GM12878 (cell line): Measurements from ENCODE around the gene SSPN. TPM values are rescaled to one million over a fixed set of nuclear protein-coding genes. Genes with fewer than 3 reads are reported as not detected.

Experiments used
- ATAC-seq: fragments of 200-7000 bp; cut with Tn5 transposase; 3 replicates; pipeline ENCODE4 v1.9.1; 2020; ENCODE audit warnings: mild to moderate bottlenecking, moderate library complexity
- BruUV-seq: library from RNA; stranded (reverse); fragments of 400-500 nt; replicated peaks from 2 replicates; lab custom pipeline; 2021; lab: Mats Ljungman, UMichigan
- CTCF ChIA-PET: fragments of 300-600 bp; sonication (Branson Sonifier 250); formaldehyde crosslinking; extraction: SDS; loops from one replicate; lab custom pipeline; 2021; ENCODE audit warnings: inconsistent platforms; lab: Yijun Ruan, JAX
- POLR2A ChIA-PET: fragments of 350-600 bp; formaldehyde crosslinking; extraction: SDS; loops from one replicate; lab custom pipeline; 2021; ENCODE audit warnings: inconsistent platforms; lab: Charles Lee
- RAD21 ChIA-PET: fragments of 300-600 bp; sonication (Branson Sonifier 250); formaldehyde crosslinking; loops from one replicate; lab custom pipeline; 2023; ENCODE audit warnings: antibody characterized with exemption; ENCODE audit not compliant: unreplicated experiment; lab: Charles Lee
- SMC1A ChIA-PET: fragments of 300-600 bp; sonication (Branson Sonifier 250); formaldehyde crosslinking; loops from one replicate; lab custom pipeline; 2023; ENCODE audit not compliant: unreplicated experiment, uncharacterized antibody; lab: Charles Lee
- DNase-seq: peaks from one replicate; pipeline ENCODE4 v3.0.0-alpha.2; 2011; ENCODE audit warnings: low read depth, low spot score
- FAIRE-seq: peaks from 3 replicates; lab custom pipeline; 2011; peaks lifted over from hg19 to GRCh38; lab: Jason Lieb, UNC
- H2AFZ ChIP-seq: 2 replicates; pipeline ENCODE4 v1.6.0; 2011; ENCODE audit warnings: low read depth, low read length, control low read depth; ENCODE audit not compliant: control insufficient read depth
- H3K27ac ChIP-seq: 2 replicates; pipeline ENCODE4 v1.5.1; 2011; ENCODE audit warnings: control low read depth; ENCODE audit not compliant: control insufficient read depth, insufficient read depth
- H3K27me3 ChIP-seq, 2 experiments: replicated peaks in 1 of 2; 2 replicates each; pipeline versions ENCODE4 v1.6.0 to v1.6.1; 2011; ENCODE audit warnings: low read length in 1 of 2; ENCODE audit not compliant: control insufficient read depth in 2 of 2, insufficient read depth in 2 of 2
- H3K36me3 ChIP-seq, 2 experiments: 2 replicates each; pipeline ENCODE4 v1.5.1; 2011; ENCODE audit warnings: low read length in 1 of 2; ENCODE audit not compliant: control insufficient read depth in 2 of 2, insufficient read depth in 2 of 2
- H3K4me1 ChIP-seq: 2 replicates; pipeline ENCODE4 v1.6.1; 2011; ENCODE audit warnings: mild to moderate bottlenecking, low read length, moderate library complexity, mixed read lengths; ENCODE audit not compliant: control insufficient read depth, insufficient read depth
- H3K4me2 ChIP-seq: 2 replicates; pipeline ENCODE4 v1.6.0; 2011; ENCODE audit warnings: control low read depth; ENCODE audit not compliant: control insufficient read depth, insufficient read depth
- H3K4me3 ChIP-seq: fragments of 200-600 bp; sonication (generic); 2 replicates; pipeline ENCODE4 v1.5.1; 2016
- H3K79me2 ChIP-seq: 2 replicates; pipeline ENCODE4 v1.6.0; 2011; ENCODE audit warnings: low read length; ENCODE audit not compliant: control insufficient read depth, insufficient read depth
- H3K9ac ChIP-seq: 2 replicates; pipeline ENCODE4 v1.8.0; 2011; ENCODE audit warnings: low read length, control low read depth, mixed read lengths; ENCODE audit not compliant: control insufficient read depth, insufficient read depth
- H3K9me3 ChIP-seq: replicated peaks from 3 replicates; pipeline ENCODE4 v1.5.1; 2011; ENCODE audit warnings: mild to moderate bottlenecking, low read length; ENCODE audit not compliant: control insufficient read depth, insufficient read depth
- H4K20me1 ChIP-seq: 2 replicates; pipeline ENCODE4 v1.6.0; 2011; ENCODE audit not compliant: control insufficient read depth, insufficient read depth
- IKZF1 ChIP-seq: fragments of 450-650 bp; conservative IDR thresholded peaks from 2 replicates; pipeline ENCODE4 v1.6.1; 2017; ENCODE audit warnings: antibody characterized with exemption, mild to moderate bottlenecking
- KDM1A ChIP-seq: fragments of 200-600 bp; sonication (generic); IDR thresholded peaks from 2 replicates; pipeline ENCODE4 v1.6.1; 2016; ENCODE audit warnings: borderline replicate concordance
- POLR2AphosphoS2 ChIP-seq: IDR thresholded peaks from 2 replicates; pipeline ENCODE4 v1.6.1; 2011; ENCODE audit warnings: low read depth, mild to moderate bottlenecking, low read length, improper control_type of control experiment, moderate library complexity
- SMC3 ChIP-seq: IDR thresholded peaks from 2 replicates; pipeline ENCODE4 v1.6.1; 2011; ENCODE audit warnings: low read length, improper control_type of control experiment, borderline replicate concordance
- TAF1 ChIP-seq: IDR thresholded peaks from 2 replicates; pipeline ENCODE4 v1.6.1; 2011; ENCODE audit warnings: mild to moderate bottlenecking, low read depth, low read length, borderline replicate concordance
- ZNF274 ChIP-seq: IDR thresholded peaks from one replicate; pipeline ENCODE4 v1.8.0; 2011; ENCODE audit not compliant: insufficient read length, insufficient read depth
- ZSCAN29 ChIP-seq: fragments of 450-650 bp; IDR thresholded peaks from 2 replicates; pipeline ENCODE4 v1.6.1; 2017; ENCODE audit warnings: mild to moderate bottlenecking, moderate library complexity
- WGBS: methylation state at CpG from one replicate; pipeline ENCODE4 v1.1.6; 2016; ENCODE audit warnings: low lambda C conversion rate; ENCODE audit not compliant: insufficient replicate concordance, insufficient coverage; ENCODE audit errors: missing lambda C conversion rate; 5-methylcytosine and 5-hydroxymethylcytosine counted together
- in situ Hi-C: fragments of 300-500 bp; cut with MboI; formaldehyde crosslinking; loops from 9 replicates; pipeline ENCODE4 v1.14.3; 2018; ENCODE audit warnings: mixed read lengths
- intact Hi-C: fragments of 100-400 bp; cut with micrococcal nuclease; formaldehyde crosslinking; loops from one replicate; pipeline ENCODE4 v1.14.2; 2022; ENCODE audit not compliant: unreplicated experiment
- polyA plus RNA-seq, 11 experiments: library from polyadenylated mRNA; depleted of rRNA in 4 of 11; unstranded in 6 of 11; stranded (reverse) in 5 of 11; fragments of >200 nt; fragmentation: Nextera tagmentation in 4 of 11; fragmentation: Illumina TruSeq in 1 of 11; extraction: Ambion mirVana in 4 of 11; extraction: Trizol in 1 of 11; gene quantifications; 1 replicate in 1 of 11; 2 replicates in 10 of 11; pipeline versions ENCODE4 v1.2.1 to v1.2.3, GENCODE V29; 2011 to 2016; ENCODE audit warnings: inconsistent platforms in 2 of 11, missing spikeins in 2 of 11, low read depth in 1 of 11
- total RNA-seq, 4 experiments: library from RNA; depleted of rRNA in 3 of 4; stranded (reverse); fragments of >200 nt in 3 of 4; fragmentation: Illumina TruSeq in 1 of 4; extraction: Trizol in 1 of 4; gene quantifications; 2 replicates each; pipeline versions ENCODE4 v1.2.1 to v1.2.3, GENCODE V29; 2013 to 2021
- TF ChIP-seq, protein P1 (sequence below): fragments of 150-350 bp; IDR thresholded peaks from 2 replicates; pipeline ENCODE4 v1.6.1; 2014; ENCODE audit warnings: mild to moderate bottlenecking, low read depth, low read length
- TF ChIP-seq, protein P2 (sequence below): fragments of 450-650 bp; IDR thresholded peaks from 2 replicates; pipeline ENCODE4 v1.6.1; 2016; ENCODE audit warnings: mild to moderate bottlenecking, moderate library complexity, borderline replicate concordance

SSPN gene
- total and polyA plus RNA-seq, 10 of the 15 experiments (the other 5 are each of a cell fraction or from before 2014, with no cell fraction given), result 0.04 to 0.41 (median 0.28) TPM; not detected in 5

DNA sequence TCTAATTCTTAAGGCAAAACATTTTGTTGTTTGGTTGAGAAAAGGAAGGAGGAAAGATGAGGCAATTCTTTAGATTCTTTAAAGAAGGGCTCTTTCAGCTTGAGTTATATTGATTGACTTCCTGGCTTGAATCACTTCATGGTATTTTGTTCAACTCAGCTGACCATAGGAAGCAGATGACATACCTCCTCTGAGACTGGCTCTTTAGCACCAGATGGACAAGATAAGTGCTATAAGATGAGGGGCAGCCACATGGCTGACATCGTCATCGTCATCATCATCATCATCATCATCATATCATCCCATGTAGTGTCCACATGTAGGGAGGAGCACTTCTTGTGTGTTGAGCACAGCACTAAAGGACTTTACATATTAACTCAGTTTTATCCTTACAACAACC lies 81.3 kb downstream of the SSPN start:
- no peak overlapping the region for H3K9ac ChIP-seq
- intact Hi-C loops, result no loop called here
- WGBS, result 87% methylated on average over 2 of the region's 2 CpGs
- RAD21 ChIA-PET, result interaction anchor here (1.0 to 9.6 kb wide), 3 partner anchors 22 to 120 kb away, joined by 3 to 76 read pairs (median 5); no protein-coding TSS in a partner anchor
- in situ Hi-C loops, result no loop called here
- no peaks in the 10 kb centered on the region for H4K20me1 ChIP-seq
- no peaks in the 10 kb centered on the region for H3K36me3 ChIP-seq
- FAIRE-seq, result no peak
- CTCF ChIA-PET, result interaction anchor here (1.7 to 6.9 kb wide), 3 partner anchors 11 to 21 kb away, joined by 4 to 46 read pairs (median 6); no protein-coding TSS in a partner anchor
- no peak for TF ChIP-seq KDM1A
- POLR2A ChIA-PET, result interaction anchor here (6.6 kb wide), 1 partner anchor 23 kb away, joined by 41 read pairs; no protein-coding TSS in a partner anchor
- H3K4me3 ChIP-seq, result no peak overlapping the region
- BruUV-seq, result no TSS peak
- no peak overlapping the region for H2AFZ ChIP-seq
- no peaks in the 10 kb centered on the region for H3K79me2 ChIP-seq
- no peak overlapping the region for H3K4me2 ChIP-seq
- H3K9me3 ChIP-seq, result no peaks in the 10 kb centered on the region
- ATAC-seq, result no peak
- DNase-seq, result no peak
- peaks cover 37% of the 10 kb centered on the region for H3K4me1 ChIP-seq
- SMC1A ChIA-PET, result interaction anchor here (0.8 to 11.8 kb wide), 9 partner anchors 7 to 157 kb away, joined by 3 to 203 read pairs (median 11); no protein-coding TSS in a partner anchor
- no peak overlapping the region for H3K27ac ChIP-seq
- H3K27me3 ChIP-seq, result no peaks in the 10 kb centered on the region

GRCh38 chr12:26277506-26278246 lies 82.3 kb downstream of the SSPN start:
- intact Hi-C loops (no loop called here), in situ Hi-C loops (no loop called here)
- Histone ChIP-seq H3K27me3 (no peaks in the 10 kb centered on the region), H3K9ac (no peak overlapping the region), H3K4me2 (no peak overlapping the region), H3K4me3 (no peak overlapping the region), H3K36me3 (no peaks in the 10 kb centered on the region), H3K9me3 (no peaks in the 10 kb centered on the region), H3K4me1 (peaks cover 28% of the 10 kb centered on the region), H4K20me1 (no peaks in the 10 kb centered on the region), H3K27ac (no peak overlapping the region), H3K79me2 (no peaks in the 10 kb centered on the region), H2AFZ (no peak overlapping the region)
- ChIA-PET CTCF (interaction anchor here (1.0 to 6.9 kb wide), 5 partner anchors 9 to 150 kb away, joined by 3 to 46 read pairs (median 5); no protein-coding TSS in a partner anchor), RAD21 (interaction anchor here (0.8 to 2.0 kb wide), 6 partner anchors 21 to 158 kb away, joined by 3 to 7 read pairs (median 4); no protein-coding TSS in a partner anchor), POLR2A (interaction anchor here (1.7 kb wide), 1 partner anchor 21 kb away, joined by 6 read pairs; no protein-coding TSS in a partner anchor), SMC1A (interaction anchor here (1.1 to 11.8 kb wide), 10 partner anchors 8 to 158 kb away, joined by 3 to 203 read pairs (median 6); no protein-coding TSS in a partner anchor)
- ATAC-seq, result no peak
- BruUV-seq, result no TSS peak
- FAIRE-seq, result no peak
- no peak for DNase-seq
- 77% methylated on average over 16 of the region's 16 CpGs for whole genome bisulfite sequencing
- TF ChIP-seq POLR2AphosphoS2 (no peak), TAF1 (no peak), ZSCAN29 (no peak), ZNF274 (no peak), IKZF1 (no peak), SMC3 (no peak)
- TF ChIP-seq, protein P1, sequence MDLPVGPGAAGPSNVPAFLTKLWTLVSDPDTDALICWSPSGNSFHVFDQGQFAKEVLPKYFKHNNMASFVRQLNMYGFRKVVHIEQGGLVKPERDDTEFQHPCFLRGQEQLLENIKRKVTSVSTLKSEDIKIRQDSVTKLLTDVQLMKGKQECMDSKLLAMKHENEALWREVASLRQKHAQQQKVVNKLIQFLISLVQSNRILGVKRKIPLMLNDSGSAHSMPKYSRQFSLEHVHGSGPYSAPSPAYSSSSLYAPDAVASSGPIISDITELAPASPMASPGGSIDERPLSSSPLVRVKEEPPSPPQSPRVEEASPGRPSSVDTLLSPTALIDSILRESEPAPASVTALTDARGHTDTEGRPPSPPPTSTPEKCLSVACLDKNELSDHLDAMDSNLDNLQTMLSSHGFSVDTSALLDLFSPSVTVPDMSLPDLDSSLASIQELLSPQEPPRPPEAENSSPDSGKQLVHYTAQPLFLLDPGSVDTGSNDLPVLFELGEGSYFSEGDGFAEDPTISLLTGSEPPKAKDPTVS, result no peak
- TF ChIP-seq, protein P2, sequence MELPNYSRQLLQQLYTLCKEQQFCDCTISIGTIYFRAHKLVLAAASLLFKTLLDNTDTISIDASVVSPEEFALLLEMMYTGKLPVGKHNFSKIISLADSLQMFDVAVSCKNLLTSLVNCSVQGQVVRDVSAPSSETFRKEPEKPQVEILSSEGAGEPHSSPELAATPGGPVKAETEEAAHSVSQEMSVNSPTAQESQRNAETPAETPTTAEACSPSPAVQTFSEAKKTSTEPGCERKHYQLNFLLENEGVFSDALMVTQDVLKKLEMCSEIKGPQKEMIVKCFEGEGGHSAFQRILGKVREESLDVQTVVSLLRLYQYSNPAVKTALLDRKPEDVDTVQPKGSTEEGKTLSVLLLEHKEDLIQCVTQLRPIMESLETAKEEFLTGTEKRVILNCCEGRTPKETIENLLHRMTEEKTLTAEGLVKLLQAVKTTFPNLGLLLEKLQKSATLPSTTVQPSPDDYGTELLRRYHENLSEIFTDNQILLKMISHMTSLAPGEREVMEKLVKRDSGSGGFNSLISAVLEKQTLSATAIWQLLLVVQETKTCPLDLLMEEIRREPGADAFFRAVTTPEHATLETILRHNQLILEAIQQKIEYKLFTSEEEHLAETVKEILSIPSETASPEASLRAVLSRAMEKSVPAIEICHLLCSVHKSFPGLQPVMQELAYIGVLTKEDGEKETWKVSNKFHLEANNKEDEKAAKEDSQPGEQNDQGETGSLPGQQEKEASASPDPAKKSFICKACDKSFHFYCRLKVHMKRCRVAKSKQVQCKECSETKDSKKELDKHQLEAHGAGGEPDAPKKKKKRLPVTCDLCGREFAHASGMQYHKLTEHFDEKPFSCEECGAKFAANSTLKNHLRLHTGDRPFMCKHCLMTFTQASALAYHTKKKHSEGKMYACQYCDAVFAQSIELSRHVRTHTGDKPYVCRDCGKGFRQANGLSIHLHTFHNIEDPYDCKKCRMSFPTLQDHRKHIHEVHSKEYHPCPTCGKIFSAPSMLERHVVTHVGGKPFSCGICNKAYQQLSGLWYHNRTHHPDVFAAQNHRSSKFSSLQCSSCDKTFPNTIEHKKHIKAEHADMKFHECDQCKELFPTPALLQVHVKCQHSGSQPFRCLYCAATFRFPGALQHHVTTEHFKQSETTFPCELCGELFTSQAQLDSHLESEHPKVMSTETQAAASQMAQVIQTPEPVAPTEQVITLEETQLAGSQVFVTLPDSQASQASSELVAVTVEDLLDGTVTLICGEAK, result no peak
